HG03457 (cell line): ENCODE results near the gene RIMOC1.
"Not testable (repeated sequence)": the region's sequence is repeated elsewhere in the genome, so short reads cannot be mapped to it uniquely, and the experiment has no call there.

Experiments used
- ATAC-seq: cut with Tn5 transposase; IDR thresholded peaks from one replicate; pipeline ENCODE4 v1.9.1; 2021; ENCODE audit warnings: moderate number of reproducible peaks; ENCODE audit not compliant: unreplicated experiment

Gene RIMOC1

GRCh38 chr5:41891066-41891707 is 13.0 kb upstream of the RIMOC1 start:
- no peak for ATAC-seq

DNA sequence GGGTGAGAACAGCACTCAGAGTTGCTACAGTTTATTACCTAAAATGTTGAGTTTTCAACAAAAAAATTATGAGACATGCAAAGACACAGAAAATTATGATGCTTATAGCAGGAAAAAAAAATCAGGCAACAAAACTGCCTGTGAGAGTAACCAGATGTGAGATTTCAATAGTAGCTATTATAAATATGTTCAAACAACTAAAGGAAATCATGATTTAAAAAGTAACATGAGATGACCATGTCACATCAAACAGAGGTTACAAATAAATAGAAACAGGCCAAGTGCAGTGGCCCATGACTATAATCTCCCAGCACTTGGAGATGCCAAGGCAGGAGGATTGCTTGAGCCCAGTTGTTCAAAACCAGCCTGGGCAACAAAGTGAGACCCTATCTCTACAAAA is 12.1 kb upstream of the RIMOC1 start:
- no peak for ATAC-seq

- ATAC-seq: no peak
Measured at GRCh38 chr5:41893074-41893851, 10.9 kb upstream of the RIMOC1 start.

DNA sequence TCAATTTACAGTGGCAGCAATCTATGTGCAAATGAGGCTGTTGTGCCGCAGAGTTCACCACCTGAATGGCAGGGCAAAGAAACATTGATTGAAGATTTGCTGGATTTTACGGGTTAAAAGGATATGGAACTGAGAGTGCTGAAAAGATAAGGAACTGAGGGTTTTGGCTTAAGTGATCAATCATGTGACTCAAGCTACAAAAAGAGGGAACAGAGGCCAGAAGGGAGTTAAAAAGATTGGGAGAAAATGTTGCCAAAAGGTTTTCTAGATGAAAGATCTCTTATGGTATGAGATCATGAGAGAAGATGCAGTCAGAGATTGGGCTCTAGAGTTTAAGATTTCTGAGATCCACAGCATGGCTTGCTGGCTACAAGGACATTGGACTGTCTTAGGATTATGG is 7.9 kb upstream of the RIMOC1 start:
- ATAC-seq: no peak

DNA sequence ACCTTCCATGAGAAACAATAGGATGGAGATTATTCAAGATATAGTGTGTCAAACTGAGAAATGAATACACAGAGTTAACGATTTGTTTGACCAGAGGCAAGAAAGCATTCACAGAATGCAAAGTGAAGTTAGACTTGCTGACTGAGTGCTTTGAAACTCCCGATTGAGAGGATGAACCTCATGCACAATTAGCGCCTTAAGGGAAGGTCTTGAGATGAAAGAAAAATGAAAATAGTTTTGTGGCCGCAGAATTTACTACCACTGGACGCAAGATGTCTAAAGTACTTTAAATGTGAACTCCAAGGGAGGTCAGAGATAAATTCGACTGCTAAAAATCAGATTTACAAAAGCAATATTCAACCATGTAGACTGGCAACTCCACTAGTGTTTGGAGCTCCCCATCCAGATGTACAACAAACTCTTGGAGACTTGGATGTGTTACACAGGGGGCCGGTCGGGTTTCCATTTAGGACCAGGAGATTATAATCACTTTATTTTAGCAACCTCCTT is 707 bp upstream of the RIMOC1 start:
- no peak for ATAC-seq

- ATAC-seq: no peak
Measured at GRCh38 chr5:41906151-41906550, 2.0 kb downstream of the RIMOC1 start.

DNA sequence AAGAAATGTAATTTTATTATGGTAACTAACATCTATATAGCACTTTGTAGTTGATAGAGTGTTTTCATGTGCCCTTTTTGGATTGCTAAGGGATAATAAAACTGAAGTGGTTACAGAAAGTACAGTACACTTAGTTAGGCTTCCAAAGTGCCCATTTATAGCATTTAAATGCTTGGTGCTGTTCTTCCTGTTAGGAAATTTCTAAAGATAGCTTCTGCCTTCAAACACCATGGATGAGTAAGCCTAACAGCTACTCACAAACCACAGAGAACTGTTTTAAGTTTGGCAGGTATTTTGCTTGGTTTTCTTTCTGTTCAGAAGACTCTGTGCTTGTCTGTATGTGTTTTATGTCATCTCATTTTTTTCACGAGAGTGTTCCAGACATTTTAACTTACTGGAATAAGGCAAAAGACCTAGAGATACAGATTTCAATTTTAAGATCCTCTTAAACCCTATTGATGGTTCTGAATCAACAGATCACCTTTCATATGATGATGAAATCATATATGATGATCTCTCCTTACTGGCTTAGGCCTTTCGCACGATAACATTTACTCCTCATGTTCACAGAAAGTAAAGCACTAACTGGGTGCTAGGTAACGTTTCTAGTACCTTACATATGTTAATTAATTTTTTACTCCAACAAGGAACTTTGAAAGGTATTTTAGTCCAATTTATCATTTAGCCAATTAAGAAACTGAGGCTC is 4.4 kb downstream of the RIMOC1 start:
- ATAC-seq: no peak

DNA sequence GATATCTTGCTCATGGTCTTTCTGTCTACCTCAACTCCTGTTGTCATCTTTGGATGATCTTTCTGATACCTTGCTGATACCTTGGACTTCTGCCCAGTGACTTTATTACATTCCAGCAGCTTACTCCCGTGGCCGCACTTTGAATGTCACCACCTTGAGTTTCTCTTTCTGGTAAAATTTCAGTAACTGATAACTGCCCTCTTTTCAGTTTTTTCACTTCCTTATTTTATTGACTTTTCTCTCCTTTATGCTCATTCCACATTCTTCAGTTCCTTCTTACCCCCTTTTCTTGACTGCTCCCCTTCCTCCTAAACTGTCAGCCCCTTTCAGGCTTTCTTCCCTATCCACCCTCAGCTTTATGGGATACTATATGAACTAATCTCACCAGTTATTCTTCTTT is 14.0 kb downstream of the RIMOC1 start:
- no peak for ATAC-seq

DNA sequence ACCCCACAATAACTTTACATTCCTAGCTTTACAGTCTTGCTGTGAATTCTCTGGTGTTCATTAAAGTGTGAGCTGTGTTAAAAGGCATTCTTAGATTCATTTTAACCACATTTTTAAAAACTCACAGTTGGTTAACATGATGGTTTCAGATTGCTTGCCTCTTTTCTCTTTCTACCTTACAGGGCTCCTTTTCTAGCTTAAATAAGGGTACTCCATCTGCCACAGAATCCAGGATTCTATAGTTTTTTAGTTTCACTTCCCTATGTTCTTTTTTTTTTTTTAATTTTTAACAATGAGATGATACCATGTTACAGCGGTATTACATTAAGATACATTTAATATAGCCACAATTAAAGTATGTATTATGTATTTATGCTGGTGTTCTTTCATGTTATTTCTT is 17.0 kb downstream of the RIMOC1 start:
- no peak for ATAC-seq

GRCh38 chr5:41921874-41922273 is 17.7 kb downstream of the RIMOC1 start:
- ATAC-seq: no peak

GRCh38 chr5:41924526-41924871 is 20.4 kb downstream of the RIMOC1 start:
- no peak for ATAC-seq

DNA sequence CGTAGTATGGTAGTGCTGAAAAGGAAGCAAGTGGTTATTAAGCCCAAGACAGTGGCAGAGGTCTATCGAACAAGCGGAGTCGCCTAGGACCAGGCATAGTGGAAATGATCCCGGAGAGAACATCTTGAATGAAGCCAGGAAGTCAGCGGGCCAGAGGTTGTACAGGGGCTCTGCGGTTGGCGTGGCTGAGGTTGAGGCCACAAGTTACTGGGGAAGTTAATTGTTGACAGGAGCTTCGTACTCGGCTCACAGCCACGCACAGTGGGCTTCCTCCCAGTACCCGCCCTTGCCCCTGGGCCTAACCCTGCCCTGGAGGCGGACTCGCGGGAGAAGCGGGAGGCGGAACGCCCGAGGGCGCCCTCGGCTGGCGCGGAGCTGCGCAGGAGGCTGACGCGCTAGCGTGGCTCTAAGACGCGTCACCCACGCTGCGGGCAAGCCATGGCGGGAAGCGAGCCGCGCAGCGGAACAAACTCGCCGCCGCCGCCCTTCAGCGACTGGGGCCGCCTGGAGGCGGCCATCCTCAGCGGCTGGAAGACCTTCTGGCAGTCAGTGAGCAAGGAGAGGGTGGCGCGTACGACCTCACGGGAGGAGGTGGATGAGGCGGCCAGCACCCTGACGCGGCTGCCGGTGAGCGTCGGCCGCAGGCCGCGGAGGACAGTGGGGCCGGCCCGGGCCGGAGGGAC is 20.9 kb downstream of the RIMOC1 start, which contains the start of gene FBXO4:
Gene FBXO4, plus strand, starts transcription at position 410 of the 683 bp plus-strand sequence. Its CDS starts 29 bp downstream, at position 439.
- ATAC-seq: peak; percentile 90

DNA sequence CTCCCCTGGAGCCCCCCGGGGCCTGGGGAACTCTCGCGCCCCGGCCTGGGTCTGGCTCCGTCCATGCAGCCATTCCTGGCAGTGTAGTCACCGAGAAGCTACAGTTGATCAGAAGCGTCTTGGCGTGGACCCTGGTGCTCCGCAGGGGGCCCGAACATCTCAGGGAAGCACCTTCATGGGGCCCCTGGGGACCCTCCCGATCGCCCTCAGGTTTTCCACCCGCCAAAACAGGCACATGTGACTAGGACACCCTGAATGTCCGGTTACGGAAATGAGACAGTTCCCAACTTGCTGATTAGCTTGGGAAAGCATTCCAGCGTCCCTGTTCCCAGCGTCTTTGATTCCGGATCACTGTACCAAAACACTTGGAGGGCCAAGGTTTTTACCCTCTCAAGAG is 21.4 kb downstream of the RIMOC1 start:
- peak; percentile 7 for ATAC-seq

- ATAC-seq: no peak
Measured at GRCh38 chr5:41927604-41928003, 23.5 kb downstream of the RIMOC1 start.

DNA sequence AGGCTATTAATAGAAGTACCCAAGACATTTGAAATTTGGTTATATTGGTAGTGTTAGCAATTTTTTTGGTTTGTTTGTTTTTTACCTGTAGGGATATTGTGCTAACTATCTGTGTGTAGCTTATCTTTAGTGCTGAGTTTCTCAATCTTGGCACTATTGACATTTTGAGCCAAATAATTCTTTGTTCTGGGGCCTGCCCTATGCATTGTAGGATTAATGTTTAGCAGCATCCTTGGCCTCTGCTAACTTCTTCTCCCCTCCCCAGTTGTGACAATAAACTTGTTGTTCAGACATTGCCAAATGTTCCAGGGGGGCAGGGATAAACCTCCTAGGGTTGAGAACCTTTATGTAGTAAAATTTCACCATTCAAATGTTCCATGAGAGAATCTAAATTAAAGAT is 24.9 kb downstream of the RIMOC1 start:
- ATAC-seq: no peak

- no peak for ATAC-seq
Measured at GRCh38 chr5:41932770-41933169, 28.6 kb downstream of the RIMOC1 start.

DNA sequence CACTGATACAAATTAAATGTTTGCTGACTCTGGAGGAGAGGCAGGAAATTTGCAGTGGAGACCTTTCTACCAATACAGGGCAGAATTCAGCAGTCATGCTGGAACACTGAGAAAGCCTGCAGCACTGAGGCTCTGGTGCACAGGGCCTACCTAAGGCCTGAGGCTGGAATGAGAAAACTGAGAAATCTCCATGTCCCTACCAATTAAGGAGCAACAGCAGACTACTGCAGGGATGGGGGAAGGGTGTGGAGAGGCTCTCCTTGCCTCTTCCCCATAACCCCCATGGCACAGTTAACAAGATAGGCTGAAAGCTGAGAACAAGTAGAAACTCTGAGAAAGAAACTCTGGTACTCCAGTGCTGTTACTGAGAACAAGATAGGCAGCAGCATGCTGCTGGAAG is 31.4 kb downstream of the RIMOC1 start:
- no peak for ATAC-seq

DNA sequence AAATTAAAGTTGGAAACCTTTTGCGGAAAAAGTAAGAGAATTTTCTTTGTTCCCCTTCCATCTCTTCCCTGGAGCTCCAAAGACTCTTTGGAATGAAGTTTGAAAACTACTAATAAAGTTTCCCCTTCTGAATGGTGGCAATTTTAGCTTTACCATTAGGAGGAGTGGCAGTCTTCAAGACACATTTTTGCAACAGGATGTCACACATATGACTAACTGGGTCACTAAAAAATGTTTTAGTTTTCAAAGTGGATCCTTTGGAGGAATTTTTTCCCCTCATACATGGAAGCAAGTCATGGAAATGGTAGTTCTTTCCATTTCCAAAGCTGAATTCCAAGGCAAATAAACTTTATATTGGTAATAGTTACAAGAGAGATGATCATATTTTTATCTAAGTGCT is 36.5 kb downstream of the RIMOC1 start:
- ATAC-seq: no peak

DNA sequence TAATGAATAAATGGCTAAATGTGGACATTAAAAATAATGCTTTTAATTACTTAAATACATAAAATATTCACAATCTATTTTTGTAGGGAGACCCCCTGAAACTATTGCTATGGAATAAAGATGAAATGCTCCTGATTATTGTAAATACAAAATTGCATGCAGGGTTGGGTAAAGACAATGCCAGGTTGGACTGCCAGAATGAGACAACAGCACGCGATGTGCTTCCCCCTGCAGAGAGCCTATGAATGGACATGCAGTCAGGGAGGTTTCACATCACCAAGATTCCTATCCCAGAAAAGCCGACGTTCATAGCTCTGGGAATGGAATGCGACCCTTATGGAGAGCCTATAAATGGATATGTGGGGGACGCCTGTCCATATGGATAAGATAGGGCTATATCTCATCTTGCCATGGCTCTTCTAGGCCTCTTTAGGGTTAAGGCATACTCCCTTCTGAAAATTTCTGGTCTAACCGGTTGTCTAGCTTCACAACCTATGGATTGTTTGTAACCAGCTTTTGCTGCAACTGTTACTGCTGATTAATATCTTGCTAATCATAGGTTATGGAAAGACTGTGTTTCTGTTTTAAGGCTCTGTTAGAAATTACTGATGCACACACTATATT is 41.3 kb downstream of the RIMOC1 start:
- ATAC-seq: not testable (repeated sequence)

DNA sequence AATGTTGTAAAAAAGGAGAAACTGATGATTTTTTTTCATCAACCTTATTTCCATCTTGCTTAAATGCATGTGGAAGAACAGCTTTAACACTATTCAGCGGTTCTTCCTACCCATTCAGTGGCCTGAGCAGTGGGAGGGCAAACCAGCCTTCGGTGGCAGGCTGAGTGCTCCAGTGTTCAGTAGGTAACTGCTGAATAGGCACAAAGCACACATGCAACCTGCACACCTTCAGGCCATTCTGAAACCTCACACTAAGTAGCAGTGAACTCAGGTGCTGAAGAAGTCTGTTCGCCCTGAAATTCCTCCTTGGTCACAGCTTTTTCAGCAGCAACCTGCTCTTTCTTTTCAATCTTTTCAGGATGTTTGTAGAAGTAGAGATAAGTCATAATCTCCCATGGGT is 47.1 kb downstream of the RIMOC1 start:
- no peak for ATAC-seq
